ENCODE results near the gene ZNF267.

- TF ChIP-seq ARNT (IDR thresholded peaks at IDR 0.05) (no peak), ZNF766 (CRISPR knock-in tag; IDR thresholded peaks at IDR 0.05; ENCODE audit: borderline replicate concordance) (no peak), ZNF780A (CRISPR knock-in tag; IDR thresholded peaks at IDR 0.05) (no peak), MYC (CRISPR knock-in tag; IDR thresholded peaks at IDR 0.05; ENCODE audit: borderline replicate concordance) (no peak), ZKSCAN1 (IDR thresholded peaks at IDR 0.05; ENCODE audit: low read length) (no peak), NFYB (CRISPR knock-in tag; IDR thresholded peaks at IDR 0.05) (no peak), TMF1 (CRISPR knock-in tag; IDR thresholded peaks at IDR 0.05; ENCODE audit: low read depth) (no peak), ZNF597 (CRISPR knock-in tag; IDR thresholded peaks at IDR 0.05) (no peak), ZSCAN9 (CRISPR knock-in tag; IDR thresholded peaks at IDR 0.05; ENCODE audit: borderline replicate concordance) (no peak)
- TF ChIP-seq, protein P1, sequence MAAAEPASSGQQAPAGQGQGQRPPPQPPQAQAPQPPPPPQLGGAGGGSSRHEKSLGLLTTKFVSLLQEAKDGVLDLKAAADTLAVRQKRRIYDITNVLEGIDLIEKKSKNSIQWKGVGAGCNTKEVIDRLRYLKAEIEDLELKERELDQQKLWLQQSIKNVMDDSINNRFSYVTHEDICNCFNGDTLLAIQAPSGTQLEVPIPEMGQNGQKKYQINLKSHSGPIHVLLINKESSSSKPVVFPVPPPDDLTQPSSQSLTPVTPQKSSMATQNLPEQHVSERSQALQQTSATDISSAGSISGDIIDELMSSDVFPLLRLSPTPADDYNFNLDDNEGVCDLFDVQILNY (CRISPR knock-in tag; conservative IDR thresholded peaks at IDR 0.05) = no peak
- TF ChIP-seq, protein P2, sequence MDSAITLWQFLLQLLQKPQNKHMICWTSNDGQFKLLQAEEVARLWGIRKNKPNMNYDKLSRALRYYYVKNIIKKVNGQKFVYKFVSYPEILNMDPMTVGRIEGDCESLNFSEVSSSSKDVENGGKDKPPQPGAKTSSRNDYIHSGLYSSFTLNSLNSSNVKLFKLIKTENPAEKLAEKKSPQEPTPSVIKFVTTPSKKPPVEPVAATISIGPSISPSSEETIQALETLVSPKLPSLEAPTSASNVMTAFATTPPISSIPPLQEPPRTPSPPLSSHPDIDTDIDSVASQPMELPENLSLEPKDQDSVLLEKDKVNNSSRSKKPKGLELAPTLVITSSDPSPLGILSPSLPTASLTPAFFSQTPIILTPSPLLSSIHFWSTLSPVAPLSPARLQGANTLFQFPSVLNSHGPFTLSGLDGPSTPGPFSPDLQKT (CRISPR knock-in tag; IDR thresholded peaks at IDR 0.05; ENCODE audit: borderline replicate concordance) = no peak
Observed at GRCh38 chr16:31913668-31914067, 40.1 kb downstream of the ZNF267 start.
